Uterus (tissue), 4 donors: ENCODE measurements around the gene ADIPOR2. TPM values are rescaled to one million over a fixed set of nuclear protein-coding genes. Genes with fewer than 3 reads are reported as not detected.

ENCODE experiments used
- DNase-seq, 2 donors: peaks; one replicate each; pipeline ENCODE4 v3.0.0-alpha.2; 2019 to 2020
- H3K27ac ChIP-seq, 2 donors: fragments of 200-600 bp; sonication (generic); 1 replicate in 1 of 2; 2 replicates in 1 of 2; pipeline ENCODE4 v1.5.1; 2016 to 2018
- H3K27me3 ChIP-seq, 2 donors: fragments of 200-600 bp; sonication (generic); one replicate each; pipeline ENCODE4 v1.5.1; 2018 to 2019; ENCODE audit warnings: control low read depth in 1 of 2
- H3K36me3 ChIP-seq, 2 donors: fragments of 200-600 bp; sonication (generic); one replicate each; pipeline ENCODE4 v1.5.1; 2019; ENCODE audit warnings: control low read depth in 1 of 2
- H3K4me1 ChIP-seq, 2 donors: fragments of 200-600 bp; sonication (generic); one replicate each; pipeline ENCODE4 v1.5.1; 2018 to 2019; ENCODE audit warnings: control low read depth in 1 of 2
- H3K4me3 ChIP-seq, 2 donors: fragments of 200-600 bp; sonication (generic); 1 replicate in 1 of 2; 2 replicates in 1 of 2; pipeline ENCODE4 v1.5.1; 2018 to 2019; ENCODE audit warnings: mild to moderate bottlenecking in 1 of 2
- H3K9me3 ChIP-seq, 2 donors: fragments of 200-600 bp; sonication (generic); one replicate each; pipeline ENCODE4 v1.5.1; 2019; ENCODE audit warnings: control low read depth in 1 of 2
- POLR2A ChIP-seq, 2 donors: fragments of 450-650 bp; IDR thresholded peaks; one replicate each; pipeline ENCODE4 v1.6.1; 2016; ENCODE audit warnings: antibody characterized with exemption in 2 of 2, mild to moderate bottlenecking in 1 of 2, moderate library complexity in 1 of 2
- intact Hi-C: fragments of 100-400 bp; cut with DNase I; formaldehyde crosslinking; loops from one replicate; pipeline ENCODE4 v1.15.1; 2023; ENCODE audit warnings: low total_unique reads
- total RNA-seq, 4 donors: library from RNA; depleted of rRNA in 3 of 4; stranded (reverse); fragments of >200 nt in 3 of 4; gene quantifications; one replicate each; pipeline versions ENCODE4 v1.1.0 to v1.2.4, GENCODE V29; 2014 to 2023
- TF ChIP-seq, protein P1 (sequence below), 4 experiments: fragments of 200-600 bp in 2 of 4; fragments of 450-650 bp in 2 of 4; sonication (generic) in 2 of 4; IDR thresholded peaks; one replicate each; pipeline ENCODE4 v1.5.1; 2016 to 2019; ENCODE audit warnings: antibody characterized with exemption in 4 of 4, mild to moderate bottlenecking in 2 of 4, moderate library complexity in 1 of 4
- donor health status: DM: yes; HTN: yes; CAD: no.

Gene ADIPOR2
- total RNA-seq, 4 donors from 2014 or later, result 30.3 to 71.2 (median 42.3) TPM

GRCh38 chr12:1744932-1745331 lies 54.1 kb downstream of the ADIPOR2 start:
- Histone ChIP-seq H3K9me3 (no peaks in the 10 kb centered on the region), H3K36me3 (no peaks in the 10 kb centered on the region), H3K4me3 (no peak overlapping the region), H3K27ac (no peak overlapping the region), H3K4me1 (no peaks in the 10 kb centered on the region), H3K27me3 (no peaks in the 10 kb centered on the region)
- no peak for DNase-seq
- TF ChIP-seq, protein P1, sequence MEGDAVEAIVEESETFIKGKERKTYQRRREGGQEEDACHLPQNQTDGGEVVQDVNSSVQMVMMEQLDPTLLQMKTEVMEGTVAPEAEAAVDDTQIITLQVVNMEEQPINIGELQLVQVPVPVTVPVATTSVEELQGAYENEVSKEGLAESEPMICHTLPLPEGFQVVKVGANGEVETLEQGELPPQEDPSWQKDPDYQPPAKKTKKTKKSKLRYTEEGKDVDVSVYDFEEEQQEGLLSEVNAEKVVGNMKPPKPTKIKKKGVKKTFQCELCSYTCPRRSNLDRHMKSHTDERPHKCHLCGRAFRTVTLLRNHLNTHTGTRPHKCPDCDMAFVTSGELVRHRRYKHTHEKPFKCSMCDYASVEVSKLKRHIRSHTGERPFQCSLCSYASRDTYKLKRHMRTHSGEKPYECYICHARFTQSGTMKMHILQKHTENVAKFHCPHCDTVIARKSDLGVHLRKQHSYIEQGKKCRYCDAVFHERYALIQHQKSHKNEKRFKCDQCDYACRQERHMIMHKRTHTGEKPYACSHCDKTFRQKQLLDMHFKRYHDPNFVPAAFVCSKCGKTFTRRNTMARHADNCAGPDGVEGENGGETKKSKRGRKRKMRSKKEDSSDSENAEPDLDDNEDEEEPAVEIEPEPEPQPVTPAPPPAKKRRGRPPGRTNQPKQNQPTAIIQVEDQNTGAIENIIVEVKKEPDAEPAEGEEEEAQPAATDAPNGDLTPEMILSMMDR (IDR thresholded peaks at IDR 0.05), result no peak
- no peak for TF ChIP-seq POLR2A (IDR thresholded peaks at IDR 0.05)
- intact Hi-C loops, result no loop called here

DNA sequence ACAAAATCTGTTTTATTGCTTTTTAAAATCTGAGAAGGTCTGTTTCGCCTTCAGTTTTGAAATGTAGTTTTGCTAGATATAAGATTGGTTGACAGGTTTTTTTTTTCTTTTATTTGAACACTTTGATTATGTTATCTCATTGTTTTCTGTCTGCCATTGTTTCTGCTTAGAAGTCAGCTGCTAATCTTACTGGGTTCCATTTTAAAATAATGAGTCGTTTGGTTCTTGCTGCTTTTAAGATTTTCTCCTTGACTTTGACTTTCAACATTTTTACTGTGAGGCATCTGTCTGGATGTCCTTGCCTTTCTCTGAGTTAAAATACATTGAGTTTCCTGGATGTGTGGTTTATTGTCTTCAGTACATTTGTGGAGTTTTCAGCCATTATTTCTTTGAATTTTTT lies 56.7 kb downstream of the ADIPOR2 start:
- intact Hi-C loops, result no loop called here
- no peaks in the 10 kb centered on the region for H3K36me3 ChIP-seq
- no peaks in the 10 kb centered on the region for H3K9me3 ChIP-seq
- H3K27ac ChIP-seq, result no peak overlapping the region
- no peaks in the 10 kb centered on the region for H3K27me3 ChIP-seq
- H3K4me1 ChIP-seq, result no peaks in the 10 kb centered on the region
- TF ChIP-seq, protein P1 (IDR thresholded peaks at IDR 0.05), result no peak
- TF ChIP-seq POLR2A (IDR thresholded peaks at IDR 0.05), result no peak
- no peak overlapping the region for H3K4me3 ChIP-seq
- no peak for DNase-seq

GRCh38 chr12:1749019-1749418 lies 58.1 kb downstream of the ADIPOR2 start:
- TF ChIP-seq, protein P1 (IDR thresholded peaks at IDR 0.05), result no peak
- TF ChIP-seq POLR2A (IDR thresholded peaks at IDR 0.05), result no peak

GRCh38 chr12:1750300-1750699 lies 59.4 kb downstream of the ADIPOR2 start:
- Histone ChIP-seq H3K27ac (no peak overlapping the region), H3K9me3 (no peaks in the 10 kb centered on the region), H3K27me3 (no peaks in the 10 kb centered on the region), H3K4me1 (no peaks in the 10 kb centered on the region), H3K36me3 (no peaks in the 10 kb centered on the region), H3K4me3 (no peak overlapping the region)
- intact Hi-C loops, result no loop called here
- DNase-seq, result no peak
- no peak for TF ChIP-seq POLR2A (IDR thresholded peaks at IDR 0.05)

More at GRCh38 chr12:1749019-1749418, 58.1 kb downstream of the ADIPOR2 start:
- Histone ChIP-seq H3K4me1 (no peaks in the 10 kb centered on the region), H3K36me3 (no peaks in the 10 kb centered on the region), H3K27me3 (no peaks in the 10 kb centered on the region), H3K27ac (no peak overlapping the region), H3K4me3 (no peak overlapping the region), H3K9me3 (no peaks in the 10 kb centered on the region)
- intact Hi-C loops, result no loop called here
- DNase-seq, result no peak

- no peak overlapping the region for H3K27ac ChIP-seq
- H3K27me3 ChIP-seq, result no peaks in the 10 kb centered on the region
- no peaks in the 10 kb centered on the region for H3K9me3 ChIP-seq
- intact Hi-C loops, result no loop called here
- no peaks in the 10 kb centered on the region for H3K36me3 ChIP-seq
- TF ChIP-seq POLR2A (IDR thresholded peaks at IDR 0.05), result no peak
- TF ChIP-seq, protein P1 (IDR thresholded peaks at IDR 0.05), result no peak
- no peaks in the 10 kb centered on the region for H3K4me1 ChIP-seq
- no peak overlapping the region for H3K4me3 ChIP-seq
- no peak for DNase-seq
Observed at GRCh38 chr12:1758376-1758775, 67.5 kb downstream of the ADIPOR2 start.

DNA sequence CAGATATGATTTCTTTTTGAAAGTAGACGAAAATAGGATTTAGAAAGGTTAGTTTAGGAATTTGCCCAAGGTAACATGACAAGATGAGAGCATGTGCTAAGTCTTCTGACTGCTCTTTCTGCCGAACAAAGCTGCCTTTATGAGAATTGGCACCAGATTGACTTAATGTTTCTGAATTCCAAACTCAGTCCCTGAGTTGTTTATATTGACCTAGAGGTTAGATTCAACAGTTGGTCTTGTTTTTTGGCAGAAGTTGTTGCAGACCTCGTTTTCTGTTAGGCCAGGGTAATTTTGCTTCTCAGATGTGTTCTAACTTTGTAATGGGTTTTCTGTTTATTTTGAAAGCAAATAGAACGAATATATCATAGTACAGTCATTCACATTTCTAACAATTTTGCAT lies 68.0 kb downstream of the ADIPOR2 start:
- no peak overlapping the region for H3K27ac ChIP-seq
- H3K4me1 ChIP-seq, result no peaks in the 10 kb centered on the region
- intact Hi-C loops, result no loop called here
- no peak overlapping the region for H3K4me3 ChIP-seq
- no peaks in the 10 kb centered on the region for H3K36me3 ChIP-seq
- no peak for TF ChIP-seq POLR2A (IDR thresholded peaks at IDR 0.05)
- TF ChIP-seq, protein P1 (IDR thresholded peaks at IDR 0.05), result no peak
- no peaks in the 10 kb centered on the region for H3K9me3 ChIP-seq
- no peaks in the 10 kb centered on the region for H3K27me3 ChIP-seq
- DNase-seq, result no peak
